ENCODE results near the gene DACH1. TPM values are rescaled to one million over a fixed set of nuclear protein-coding genes. Genes with fewer than 3 reads are reported as not detected.
"Not testable (repeated sequence)": the region's sequence is repeated elsewhere in the genome, so short reads cannot be mapped to it uniquely, and the experiment has no call there.

DACH1 gene
- total and polyA plus RNA-seq, 2 of the 13 experiments (the other 11 are each of a cell fraction or from before 2014, with no cell fraction given): not detected

- BruUV-seq (replicated peaks): no TSS peak
- CTCF ChIA-PET (ENCODE audit: low intra/inter-chr PET ratio, low total read pairs): no interaction called here
- no peak overlapping the region for H3K27ac ChIP-seq (ENCODE audit: extremely low read length, insufficient read depth, low read length)
- H3K4me1 ChIP-seq (ENCODE audit: insufficient read depth, low read length): no peaks in the 10 kb centered on the region
- H3K36me3 ChIP-seq (replicated peaks in 1 of 2; ENCODE audit: control insufficient read depth in 1 of 2, insufficient read depth in 2 of 2, low read length in 2 of 2): no peaks in the 10 kb centered on the region
- POLR2A ChIA-PET: no interaction called here
- no peak for ATAC-seq
- no peaks in the 10 kb centered on the region for H3K79me2 ChIP-seq (ENCODE audit: insufficient read depth, low read length)
- no peak overlapping the region for H2AFZ ChIP-seq (ENCODE audit: low read length)
- DNase-seq (ENCODE audit: low spot score): no peak
- no peak overlapping the region for H3K9ac ChIP-seq (ENCODE audit: insufficient read depth, low read depth, low read length)
- 14% methylated on average over 5 of the region's 5 CpGs for WGBS (ENCODE audit: low lambda C conversion rate)
- in situ Hi-C loops (cut with HindIII; ENCODE audit: extremely low pct_ligation_motif_present, low pct_unique_long_range_greater_than_20kb): no loop called here
- no peak overlapping the region for H3K4me2 ChIP-seq (ENCODE audit: low read depth, low read length)
- H3K9me3 ChIP-seq (ENCODE audit: low read length): no peaks in the 10 kb centered on the region
- no peaks in the 10 kb centered on the region for H3K27me3 ChIP-seq (ENCODE audit: control insufficient read depth in 1 of 2, insufficient read depth in 2 of 2, low read length in 2 of 2)
- no peak for FAIRE-seq
- TF ChIP-seq IRF2 (CRISPR knock-in tag; IDR thresholded peaks at IDR 0.05) (no peak), ZSCAN30 (CRISPR knock-in tag; IDR thresholded peaks at IDR 0.05) (no peak), CREB3 (CRISPR knock-in tag; IDR thresholded peaks at IDR 0.05) (no peak), TARDBP (CRISPR knock-in tag; IDR thresholded peaks at IDR 0.05) (no peak), HOXD1 (CRISPR knock-in tag; IDR thresholded peaks at IDR 0.05) (no peak), HNRNPL (IDR thresholded peaks at IDR 0.05; ENCODE audit: low read depth, low read length) (no peak)
- TF ChIP-seq, protein P1, sequence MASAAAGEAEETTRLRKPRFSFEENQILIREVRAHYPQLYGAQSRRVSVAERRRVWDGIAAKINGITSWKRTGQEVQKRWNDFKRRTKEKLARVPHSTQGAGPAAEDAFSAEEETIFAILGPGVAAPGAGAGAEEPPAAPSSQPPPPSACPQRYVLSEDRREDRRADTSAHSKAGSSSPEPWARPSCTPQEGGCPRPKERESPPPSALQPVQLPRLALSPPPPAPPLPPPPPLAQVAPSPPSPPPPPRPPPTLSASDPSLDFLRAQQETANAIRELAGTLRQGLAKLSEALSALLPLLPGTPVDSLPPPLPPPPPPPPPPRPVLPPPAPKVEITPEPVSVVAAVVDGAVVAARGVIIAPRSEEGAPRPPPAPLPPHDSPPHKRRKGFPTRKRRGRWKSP (CRISPR knock-in tag; IDR thresholded peaks at IDR 0.05): no peak
- TF ChIP-seq, protein P2, sequence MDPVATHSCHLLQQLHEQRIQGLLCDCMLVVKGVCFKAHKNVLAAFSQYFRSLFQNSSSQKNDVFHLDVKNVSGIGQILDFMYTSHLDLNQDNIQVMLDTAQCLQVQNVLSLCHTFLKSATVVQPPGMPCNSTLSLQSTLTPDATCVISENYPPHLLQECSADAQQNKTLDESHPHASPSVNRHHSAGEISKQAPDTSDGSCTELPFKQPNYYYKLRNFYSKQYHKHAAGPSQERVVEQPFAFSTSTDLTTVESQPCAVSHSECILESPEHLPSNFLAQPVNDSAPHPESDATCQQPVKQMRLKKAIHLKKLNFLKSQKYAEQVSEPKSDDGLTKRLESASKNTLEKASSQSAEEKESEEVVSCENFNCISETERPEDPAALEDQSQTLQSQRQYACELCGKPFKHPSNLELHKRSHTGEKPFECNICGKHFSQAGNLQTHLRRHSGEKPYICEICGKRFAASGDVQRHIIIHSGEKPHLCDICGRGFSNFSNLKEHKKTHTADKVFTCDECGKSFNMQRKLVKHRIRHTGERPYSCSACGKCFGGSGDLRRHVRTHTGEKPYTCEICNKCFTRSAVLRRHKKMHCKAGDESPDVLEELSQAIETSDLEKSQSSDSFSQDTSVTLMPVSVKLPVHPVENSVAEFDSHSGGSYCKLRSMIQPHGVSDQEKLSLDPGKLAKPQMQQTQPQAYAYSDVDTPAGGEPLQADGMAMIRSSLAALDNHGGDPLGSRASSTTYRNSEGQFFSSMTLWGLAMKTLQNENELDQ (CRISPR knock-in tag; IDR thresholded peaks at IDR 0.05; ENCODE audit: borderline replicate concordance): no peak
- TF ChIP-seq, protein P3, sequence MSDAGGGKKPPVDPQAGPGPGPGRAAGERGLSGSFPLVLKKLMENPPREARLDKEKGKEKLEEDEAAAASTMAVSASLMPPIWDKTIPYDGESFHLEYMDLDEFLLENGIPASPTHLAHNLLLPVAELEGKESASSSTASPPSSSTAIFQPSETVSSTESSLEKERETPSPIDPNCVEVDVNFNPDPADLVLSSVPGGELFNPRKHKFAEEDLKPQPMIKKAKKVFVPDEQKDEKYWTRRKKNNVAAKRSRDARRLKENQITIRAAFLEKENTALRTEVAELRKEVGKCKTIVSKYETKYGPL (CRISPR knock-in tag; IDR thresholded peaks at IDR 0.05): no peak
- intact Hi-C loops (cut with micrococcal nuclease; ENCODE audit: unreplicated experiment): no loop called here
- H4K20me1 ChIP-seq (ENCODE audit: insufficient read depth, low read length): no peaks in the 10 kb centered on the region
- no peak overlapping the region for H3K4me3 ChIP-seq (replicated peaks in 1 of 3; ENCODE audit: insufficient read depth in 1 of 3, low read depth in 2 of 3, low read length in 3 of 3)
These were observed 86.5 kb downstream of the DACH1 start for GRCh38 chr13:71780546-71780945.

DNA sequence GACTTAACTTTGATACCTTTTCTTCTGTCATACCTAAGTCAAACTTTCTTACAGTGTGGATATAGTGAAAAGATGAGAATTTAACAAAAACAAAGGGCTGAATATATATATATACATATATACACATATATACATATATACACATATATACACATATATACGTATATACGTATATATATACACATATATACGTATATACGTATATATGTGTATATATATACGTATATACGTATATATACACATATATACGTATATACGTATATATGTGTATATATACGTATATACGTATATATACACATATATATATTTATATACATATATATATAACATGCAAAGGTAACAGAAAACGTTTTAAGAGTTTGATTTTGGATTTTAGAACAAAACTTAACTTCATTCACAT, 88.0 kb downstream of the DACH1 start:
- 82% methylated on average over 11 of the region's 11 CpGs for WGBS (ENCODE audit: low lambda C conversion rate)
- H3K27ac ChIP-seq (ENCODE audit: extremely low read length, insufficient read depth, low read length); BruUV-seq (replicated peaks); H3K9me3 ChIP-seq (ENCODE audit: low read length); H3K9ac ChIP-seq (ENCODE audit: insufficient read depth, low read depth, low read length); H4K20me1 ChIP-seq (ENCODE audit: insufficient read depth, low read length); H3K4me3 ChIP-seq (replicated peaks in 1 of 3; ENCODE audit: insufficient read depth in 1 of 3, low read depth in 2 of 3, low read length in 3 of 3); H3K4me2 ChIP-seq (ENCODE audit: low read depth, low read length); H3K27me3 ChIP-seq (ENCODE audit: control insufficient read depth in 1 of 2, insufficient read depth in 2 of 2, low read length in 2 of 2); ATAC-seq; in situ Hi-C loops (cut with HindIII; ENCODE audit: extremely low pct_ligation_motif_present, low pct_unique_long_range_greater_than_20kb); POLR2A ChIA-PET; H3K4me1 ChIP-seq (ENCODE audit: insufficient read depth, low read length); H3K36me3 ChIP-seq (replicated peaks in 1 of 2; ENCODE audit: control insufficient read depth in 1 of 2, insufficient read depth in 2 of 2, low read length in 2 of 2); intact Hi-C loops (cut with micrococcal nuclease; ENCODE audit: unreplicated experiment); CTCF ChIA-PET (ENCODE audit: low intra/inter-chr PET ratio, low total read pairs); H2AFZ ChIP-seq (ENCODE audit: low read length); FAIRE-seq; H3K79me2 ChIP-seq (ENCODE audit: insufficient read depth, low read length); DNase-seq (ENCODE audit: low spot score): not testable (repeated sequence)

All from HepG2 (cell line).